Heart right ventricle (tissue), 16 donors: ENCODE results near the gene NFATC1. TPM values are rescaled to one million over a fixed set of nuclear protein-coding genes. Genes with fewer than 3 reads are reported as not detected.

ENCODE experiments used
- ATAC-seq, 8 donors: fragments of 200-7000 bp; cut with Tn5 transposase; one replicate each; pipeline ENCODE4 v1.9.1; 2020; ENCODE audit warnings: mild to moderate bottlenecking in 8 of 8, moderate library complexity in 8 of 8, moderate number of reproducible peaks in 1 of 8
- DNase-seq, 2 donors: peaks; one replicate each; pipeline ENCODE4 v3.0.0-alpha.2; 2020
- H3K27ac ChIP-seq, 10 donors: fragments of 200-600 bp; sonication (generic) in 2 of 10; one replicate each; pipeline versions ENCODE4 v1.5.0 to v1.8.0; 2020 to 2022; ENCODE audit warnings: mild to moderate bottlenecking in 3 of 10
- H3K27me3 ChIP-seq, 7 donors: fragments of 200-600 bp; one replicate each; pipeline ENCODE4 v1.8.0; 2021 to 2022; ENCODE audit warnings: mild to moderate bottlenecking in 2 of 7
- H3K36me3 ChIP-seq, 9 donors: fragments of 200-600 bp; sonication (generic) in 1 of 9; one replicate each; pipeline versions ENCODE4 v1.5.0 to v1.8.0; 2020 to 2022; ENCODE audit warnings: mild to moderate bottlenecking in 2 of 9
- H3K4me1 ChIP-seq, 9 donors: fragments of 200-600 bp; sonication (generic) in 1 of 9; one replicate each; pipeline versions ENCODE4 v1.5.0 to v1.8.0; 2020 to 2022; ENCODE audit warnings: mild to moderate bottlenecking in 4 of 9
- H3K4me3 ChIP-seq, 10 donors: fragments of 200-600 bp; sonication (generic) in 2 of 10; one replicate each; pipeline versions ENCODE4 v1.5.0 to v1.8.0; 2020 to 2022; ENCODE audit warnings: mild to moderate bottlenecking in 7 of 10, moderate library complexity in 2 of 10
- H3K9me3 ChIP-seq, 11 donors: fragments of 200-600 bp in 10 of 11; sonication (generic) in 2 of 11; one replicate each; pipeline versions ENCODE4 v1.5.0 to v1.8.0; 2013 to 2022; ENCODE audit warnings: mild to moderate bottlenecking in 2 of 11, control low read depth in 1 of 11, moderate library complexity in 1 of 11
- CTCF ChIP-seq, 9 donors: fragments of 200-600 bp; sonication (generic) in 2 of 9; IDR thresholded peaks; one replicate each; pipeline versions ENCODE4 v1.5.0 to v1.8.0; 2021 to 2022; ENCODE audit warnings: antibody characterized with exemption in 9 of 9, mild to moderate bottlenecking in 5 of 9, moderate library complexity in 1 of 9
- WGBS, 2 donors: extraction: QIAGEN DNeasy Blood & Tissue Kit; methylation state at CpG; one replicate each; pipeline ENCODE4 v1.1.7; 2013; ENCODE audit warnings: inconsistent platforms in 1 of 2; 5-methylcytosine and 5-hydroxymethylcytosine counted together
- intact Hi-C, 10 donors: fragments of 100-400 bp; cut with DNase I; formaldehyde crosslinking; loops; one replicate each; pipeline versions ENCODE4 v1.11.1 to v1.14.2; 2022
- polyA plus RNA-seq, 2 donors: library from polyadenylated mRNA; stranded (reverse); fragments of 200-250 nt; gene quantifications; one replicate each; pipeline ENCODE4 v1.2.3, GENCODE V29; 2013
- total RNA-seq, 10 donors: library from RNA; stranded (reverse); fragmentation: NEBNext Ultra II Directional in 3 of 10; extraction: Animal tissue kit (Norgen Biotek cat#: 25700) in 3 of 10; gene quantifications; one replicate each; pipeline versions ENCODE4 v1.2.1 to v1.2.4, GENCODE V29; 2021 to 2023
- donor health status: Arrhythmogenic right ventricular cardiomyopathy.
- donor health status: ischemic (EF 13 %, LVEDD 7.1; RV severe dilation, severe dysfunction).
- donor health status: healthy with polysubstance abuse.
- donor health status: DM: no; HTN: yes; CAD: no.
- donor health status: DM: no; HTN: no; CAD: no.
- donor health status: ischemic (EF 25% LVEDD 6.9; RV normal size, moderate dysfunction).
- donor health status: ischemic (EF 25% LVEDD 5.7; RV mildly dilated, moderate dysfunction).
- donor health status: healthy.
- donor health status: DM: yes; HTN: yes; CAD: no.
- donor health status: Ischemic cardiomyopathy.
- donor health status: ischemic (EF 35%, LVEDD 5.7; RV mildly dilated, moderate dysfunction).
- donor health status: nonischemic (EF 11% LVEDD 7.7; RV severe dilation, severe dysfunction).
- donor health status: DM: yes; HTN: yes; CAD: no.
- donor health status: PGD.
- donor health status: ischemic (EF 29% LVEDD 5.4; RV normal size, mild dysfunction).
- donor health status: nonischemic (EF 23%, LVEDD 6.1; RV moderate dilation, normal function).

NFATC1 gene
- total and polyA plus RNA-seq, 12 donors, result 6.3 to 23.8 (median 18.6) TPM

- no peak for DNase-seq
- Histone ChIP-seq H3K27me3 (no peaks in the 10 kb centered on the region), H3K9me3 (peaks cover 0 to 16% (median 0%) of the 10 kb centered on the region in 11 donors), H3K4me3 (no peak overlapping the region), H3K36me3 (no peaks in the 10 kb centered on the region), H3K27ac (no peak overlapping the region), H3K4me1 (no peaks in the 10 kb centered on the region)
- intact Hi-C loops, result loop anchor here in 2 of 10 donors (10.0 kb wide), 2 partner anchors 57 to 107 kb away; no protein-coding TSS in a partner anchor
- no peak for TF ChIP-seq CTCF (IDR thresholded peaks at IDR 0.05)
- no peak for ATAC-seq
- WGBS, 2 donors, result 96 to 98% methylated on average over 8 of the region's 8 CpGs
These were observed 142.0 kb downstream of the NFATC1 start for GRCh38 chr18:79537758-79538157.

GRCh38 chr18:79538635-79539034 is 142.9 kb downstream of the NFATC1 start:
- WGBS, 2 donors, result 96% methylated on average over 12 of the region's 12 CpGs
- H3K4me1 ChIP-seq, result peaks cover 0 to 5% (median 0%) of the 10 kb centered on the region in 9 donors
- no peaks in the 10 kb centered on the region for H3K36me3 ChIP-seq
- H3K9me3 ChIP-seq, result peaks cover 0 to 16% (median 0%) of the 10 kb centered on the region in 11 donors
- H3K27me3 ChIP-seq, result no peaks in the 10 kb centered on the region
- no peak overlapping the region for H3K4me3 ChIP-seq
- H3K27ac ChIP-seq, result no peak overlapping the region
- ATAC-seq (no peak), DNase-seq (no peak)
- intact Hi-C loops, result loop anchor here in 2 of 10 donors (10.0 kb wide), 2 partner anchors 56 to 106 kb away; no protein-coding TSS in a partner anchor
- no peak for TF ChIP-seq CTCF (IDR thresholded peaks at IDR 0.05)

- ATAC-seq (no peak), DNase-seq (no peak)
- TF ChIP-seq CTCF (IDR thresholded peaks at IDR 0.05), result no peak
- Histone ChIP-seq H3K4me3 (no peak overlapping the region), H3K36me3 (no peaks in the 10 kb centered on the region), H3K4me1 (peaks cover 0 to 10% (median 4%) of the 10 kb centered on the region in 9 donors), H3K27ac (no peak overlapping the region), H3K27me3 (peaks cover 0 to 5% (median 0%) of the 10 kb centered on the region in 7 donors), H3K9me3 (peaks cover 0 to 16% (median 0%) of the 10 kb centered on the region in 11 donors)
- WGBS, 2 donors, result 80 to 82% methylated on average over 16 of the region's 16 CpGs
- intact Hi-C loops, result no loop called here
These were observed 144.6 kb downstream of the NFATC1 start for GRCh38 chr18:79540161-79540903.

GRCh38 chr18:79540904-79541282 is 145.2 kb downstream of the NFATC1 start:
- intact Hi-C loops, result no loop called here
- peaks cover 0 to 9% (median 0%) of the 10 kb centered on the region in 7 donors for H3K27me3 ChIP-seq
- no peak overlapping the region for H3K4me3 ChIP-seq
- no peak for ATAC-seq
- H3K9me3 ChIP-seq, result peaks cover 0 to 16% (median 0%) of the 10 kb centered on the region in 11 donors
- no peak overlapping the region for H3K27ac ChIP-seq
- TF ChIP-seq CTCF (IDR thresholded peaks at IDR 0.05), result no peak
- peaks cover 0 to 10% (median 4%) of the 10 kb centered on the region in 9 donors for H3K4me1 ChIP-seq
- DNase-seq, result no peak
- 72 to 76% methylated on average over 12 of the region's 12 CpGs for WGBS, 2 donors
- no peaks in the 10 kb centered on the region for H3K36me3 ChIP-seq
